Adrenal gland (tissue), 5 donors: ENCODE results near the gene LRP1.

Experiments
- CTCF ChIP-seq, 6 experiments: fragments of 450-650 bp in 4 of 6; fragments of 200-600 bp in 2 of 6; sonication (generic) in 1 of 6; IDR thresholded peaks; 1 replicate in 5 of 6; 2 replicates in 1 of 6; pipeline versions ENCODE4 v1.5.1 to v1.8.0; 2016 to 2021; ENCODE audit warnings: antibody characterized with exemption in 6 of 6, mild to moderate bottlenecking in 2 of 6, moderate library complexity in 1 of 6
- POLR2A ChIP-seq, 2 donors: fragments of 450-650 bp; IDR thresholded peaks; one replicate each; pipeline ENCODE4 v1.6.1; 2017; ENCODE audit warnings: antibody characterized with exemption in 2 of 2, mild to moderate bottlenecking in 2 of 2, moderate library complexity in 1 of 2
- donor health status: DM: no; HTN: no; CAD: no.

GRCh38 chr12:57124261-57124877 lies 3.9 kb upstream of the LRP1 start:
- TF ChIP-seq CTCF (IDR thresholded peaks at IDR 0.05) (peak; percentile 93 to 97 (median 96)), POLR2A (IDR thresholded peaks at IDR 0.05) (no peak)
